MG63 (cell line): ENCODE data around the gene CAMK1. TPM values are rescaled to one million over a fixed set of nuclear protein-coding genes. Genes with fewer than 3 reads are reported as not detected.

ENCODE experiments used
- DNase-seq: peaks from one replicate; pipeline ENCODE4 v3.0.0-alpha.2; 2020
- H3K27me3 ChIP-seq: fragments of 250-450 bp; sonication (Bioruptor Pico); 2 replicates; pipeline ENCODE4 v1.5.1; 2020; ENCODE audit warnings: mild to moderate bottlenecking, moderate library complexity
- H3K36me3 ChIP-seq: fragments of 250-450 bp; sonication (Bioruptor Pico); 2 replicates; pipeline ENCODE4 v1.5.1; 2020; ENCODE audit warnings: mild to moderate bottlenecking, moderate library complexity
- H3K4me3 ChIP-seq: fragments of 250-450 bp; sonication (Bioruptor Pico); 2 replicates; pipeline ENCODE4 v1.5.1; 2020; ENCODE audit warnings: mild to moderate bottlenecking, moderate library complexity
- H3K9me3 ChIP-seq: fragments of 250-450 bp; sonication (Bioruptor Pico); 2 replicates; pipeline ENCODE4 v1.5.1; 2020; ENCODE audit warnings: mild to moderate bottlenecking, moderate library complexity
- total RNA-seq: library from RNA; depleted of rRNA; stranded (reverse); fragments of >200 nt; shearing (Covaris generic); gene quantifications from 2 replicates; pipeline ENCODE4 v1.2.3, GENCODE V29; 2014; ENCODE audit warnings: low replicate concordance

Gene CAMK1
- total RNA-seq, 1 experiment from 2014 or later = 5.0 TPM

DNA sequence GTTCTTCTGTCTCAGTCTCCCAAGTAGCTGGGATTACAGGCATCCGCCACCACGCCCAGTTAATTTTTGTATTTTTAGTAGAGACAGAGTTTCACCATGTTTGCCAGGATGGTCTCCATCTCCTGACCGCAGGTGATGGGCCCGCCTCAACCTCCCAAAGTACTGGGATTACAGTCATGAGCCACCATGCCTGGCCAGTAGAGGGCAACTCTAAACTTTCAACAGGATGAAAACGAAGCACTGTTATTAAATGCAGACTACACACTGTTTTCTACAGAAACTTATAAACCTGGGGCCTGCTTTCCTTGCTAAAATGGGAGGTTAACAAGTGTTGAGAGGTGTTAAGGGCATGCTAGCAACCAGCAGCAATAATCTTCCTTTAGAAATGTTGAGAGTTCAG lies 30.8 kb upstream of the CAMK1 start:
- no peaks in the 10 kb centered on the region for H3K27me3 ChIP-seq
- no peaks in the 10 kb centered on the region for H3K9me3 ChIP-seq
- DNase-seq = no peak
- peaks cover 52% of the 10 kb centered on the region for H3K36me3 ChIP-seq
- H3K4me3 ChIP-seq = no peak overlapping the region

DNA sequence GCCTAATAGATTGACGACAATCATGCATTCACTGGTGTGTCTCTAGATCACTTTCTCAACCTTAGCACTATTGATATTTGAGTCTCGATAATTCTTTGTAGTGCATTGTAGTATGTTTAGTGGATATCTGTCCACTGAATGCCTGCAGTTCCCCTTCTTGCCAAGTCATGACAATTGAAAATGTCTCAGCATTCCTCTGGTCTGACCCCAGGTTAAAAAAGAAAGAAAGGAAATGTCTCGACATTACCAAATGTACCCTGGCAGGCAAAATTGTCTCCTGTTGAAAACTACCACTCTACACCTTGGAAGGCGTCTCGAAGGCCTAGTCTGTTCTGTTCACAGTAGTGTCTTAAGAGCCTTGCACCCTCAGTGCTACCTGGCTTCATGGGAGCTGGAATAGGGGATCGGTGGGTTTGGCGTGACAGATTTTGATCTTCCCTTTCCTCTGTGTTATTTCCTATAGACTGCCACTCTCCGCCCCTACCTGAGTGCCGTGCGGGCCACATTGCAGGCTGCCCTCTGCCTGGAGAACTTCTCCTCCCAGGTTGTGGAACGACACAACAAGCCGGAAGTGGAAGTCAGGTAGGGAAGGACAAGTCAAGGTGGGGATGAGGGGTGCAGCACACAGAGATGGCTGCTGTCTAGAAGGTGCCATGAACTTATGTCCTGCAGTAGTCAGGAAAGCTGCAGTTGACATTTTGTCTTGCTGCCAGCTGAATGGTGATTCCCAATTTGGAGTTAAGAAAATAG lies 27.6 kb upstream of the CAMK1 start:
- peaks cover 32% of the 10 kb centered on the region for H3K36me3 ChIP-seq
- H3K4me3 ChIP-seq = no peak overlapping the region
- DNase-seq = no peak
- H3K9me3 ChIP-seq = no peaks in the 10 kb centered on the region
- H3K27me3 ChIP-seq = no peaks in the 10 kb centered on the region

DNA sequence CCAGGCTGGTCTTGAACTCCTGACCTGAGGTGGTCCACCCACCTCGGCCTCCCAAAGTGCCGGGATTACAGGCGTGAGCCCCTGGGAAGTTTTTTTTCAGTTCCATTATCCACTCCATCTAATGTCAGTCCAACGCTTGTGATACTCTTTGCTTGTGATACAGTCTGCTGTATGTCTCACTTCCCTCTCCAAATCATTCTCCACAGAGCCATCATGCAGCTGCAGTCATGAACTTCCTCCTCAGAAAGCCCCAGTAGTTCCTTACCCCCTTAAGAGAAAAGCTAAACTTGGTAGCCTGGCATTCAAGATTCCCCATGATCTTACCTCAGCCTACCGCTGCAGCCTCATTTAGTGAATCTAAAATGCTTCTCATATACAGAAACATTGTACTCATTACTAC lies 25.5 kb upstream of the CAMK1 start:
- DNase-seq = no peak
- Histone ChIP-seq H3K36me3 (peaks cover 22% of the 10 kb centered on the region), H3K9me3 (no peaks in the 10 kb centered on the region), H3K27me3 (no peaks in the 10 kb centered on the region), H3K4me3 (no peak overlapping the region)

DNA sequence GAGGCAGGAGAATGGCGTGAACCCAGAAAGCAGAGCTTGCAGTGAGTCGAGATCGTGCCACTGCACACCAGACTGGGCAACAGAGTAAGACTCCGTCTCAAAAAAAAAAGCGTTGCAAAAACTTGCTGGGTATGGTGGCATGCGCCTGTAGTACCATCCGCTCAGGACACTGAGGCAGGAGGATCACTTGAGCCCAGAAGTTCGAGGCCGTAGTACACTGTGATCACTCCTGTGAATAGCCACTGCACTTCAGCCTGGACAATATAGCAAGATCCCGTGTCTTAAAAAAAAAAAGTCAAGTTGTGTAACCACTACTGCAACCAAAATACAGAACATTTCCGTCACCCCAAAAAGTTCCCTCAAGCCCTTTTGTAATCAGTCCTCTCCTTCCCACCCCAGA lies 24.7 kb upstream of the CAMK1 start:
- Histone ChIP-seq H3K27me3 (no peaks in the 10 kb centered on the region), H3K9me3 (no peaks in the 10 kb centered on the region), H3K4me3 (no peak overlapping the region), H3K36me3 (peaks cover 15% of the 10 kb centered on the region)
- DNase-seq = no peak

DNA sequence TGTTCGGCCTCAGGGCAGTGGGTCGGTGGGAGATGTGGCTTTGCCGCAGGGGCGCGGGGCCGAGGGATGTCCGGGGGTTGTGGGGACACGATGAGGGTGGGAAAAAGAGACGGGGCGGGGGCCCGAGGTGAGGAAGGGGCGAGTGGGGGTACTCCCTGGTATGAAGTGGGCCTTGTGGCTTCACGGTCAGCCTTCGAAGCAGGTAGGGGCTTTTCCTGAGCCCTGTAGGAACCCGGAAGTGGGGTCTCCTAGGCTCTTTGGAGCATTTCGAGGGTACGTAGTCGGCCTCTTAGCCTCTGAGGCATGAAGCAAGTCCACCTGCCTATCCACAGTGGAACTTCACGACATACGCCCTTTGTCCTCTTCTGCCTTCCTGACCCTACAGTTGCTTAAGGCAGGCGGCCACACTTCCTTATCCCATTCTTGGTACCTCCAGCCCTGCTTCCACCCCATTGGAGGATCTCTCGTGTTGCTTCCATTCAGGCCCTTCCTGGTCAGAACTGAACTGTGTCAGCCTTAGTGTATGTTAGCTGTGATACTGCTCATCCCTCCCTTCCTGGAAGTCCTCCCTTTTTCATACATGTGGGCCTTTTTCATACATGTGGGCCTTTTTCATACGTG lies 23.5 kb upstream of the CAMK1 start:
- H3K27me3 ChIP-seq = no peaks in the 10 kb centered on the region
- DNase-seq = no peak
- peaks cover 14% of the 10 kb centered on the region for H3K36me3 ChIP-seq
- no peaks in the 10 kb centered on the region for H3K9me3 ChIP-seq
- H3K4me3 ChIP-seq = peak overlapping the region; percentile 81

DNA sequence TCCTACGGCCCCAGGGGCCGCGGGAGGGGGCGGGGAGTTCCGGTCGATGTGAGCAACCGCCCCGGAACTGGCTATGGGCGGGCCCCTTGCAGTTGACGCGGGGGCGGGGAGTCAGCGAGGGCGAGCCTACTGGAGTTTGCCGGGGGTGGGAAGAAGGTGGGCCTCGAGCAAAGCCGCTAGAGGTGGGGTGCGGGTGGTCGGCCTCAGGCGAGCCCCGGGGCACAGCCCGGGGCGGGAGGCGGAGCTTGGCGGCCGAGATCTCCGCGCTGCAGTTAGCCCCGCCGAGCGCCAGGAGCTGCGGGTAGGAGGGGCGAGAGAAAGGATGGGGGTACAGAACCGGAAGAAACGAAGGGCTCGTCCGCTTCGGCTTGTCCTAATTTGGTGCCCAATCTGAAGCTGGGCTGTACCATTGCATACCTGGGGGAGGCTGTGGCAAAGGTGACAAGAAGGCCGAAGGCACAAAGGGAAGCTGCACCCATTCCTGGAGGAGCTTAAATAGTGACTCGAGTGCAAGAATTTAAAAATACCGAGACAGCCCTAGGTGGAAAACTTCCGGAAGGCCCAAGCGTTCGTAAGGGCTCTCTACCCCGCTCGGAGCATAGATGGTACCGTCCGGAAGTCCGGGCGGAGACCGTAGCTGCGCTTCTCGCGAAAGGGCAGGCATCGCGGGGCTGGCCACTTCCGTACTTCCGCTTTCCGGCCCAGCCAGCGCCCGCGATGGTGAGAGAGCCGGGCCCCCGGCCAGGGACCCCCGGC lies 22.8 kb upstream of the CAMK1 start, which contains the start of the genes ARPC4 and TADA3:
TSS of gene ARPC4 (plus strand) at position 678 of the 756 bp plus-strand sequence. CDS start at position 718, 40 bp downstream.
TSS of gene TADA3 (minus strand) at position 69 of the 756 bp plus-strand sequence. CDS start 1,007 bp downstream, outside the sequence.
- no peaks in the 10 kb centered on the region for H3K27me3 ChIP-seq
- peak within 1 kb of the TSS; percentile 81 for H3K4me3 ChIP-seq
- H3K9me3 ChIP-seq = no peaks in the 10 kb centered on the region
- DNase-seq = peak; percentile 88
- H3K36me3 ChIP-seq = peaks cover 11% of the 10 kb centered on the region

DNA sequence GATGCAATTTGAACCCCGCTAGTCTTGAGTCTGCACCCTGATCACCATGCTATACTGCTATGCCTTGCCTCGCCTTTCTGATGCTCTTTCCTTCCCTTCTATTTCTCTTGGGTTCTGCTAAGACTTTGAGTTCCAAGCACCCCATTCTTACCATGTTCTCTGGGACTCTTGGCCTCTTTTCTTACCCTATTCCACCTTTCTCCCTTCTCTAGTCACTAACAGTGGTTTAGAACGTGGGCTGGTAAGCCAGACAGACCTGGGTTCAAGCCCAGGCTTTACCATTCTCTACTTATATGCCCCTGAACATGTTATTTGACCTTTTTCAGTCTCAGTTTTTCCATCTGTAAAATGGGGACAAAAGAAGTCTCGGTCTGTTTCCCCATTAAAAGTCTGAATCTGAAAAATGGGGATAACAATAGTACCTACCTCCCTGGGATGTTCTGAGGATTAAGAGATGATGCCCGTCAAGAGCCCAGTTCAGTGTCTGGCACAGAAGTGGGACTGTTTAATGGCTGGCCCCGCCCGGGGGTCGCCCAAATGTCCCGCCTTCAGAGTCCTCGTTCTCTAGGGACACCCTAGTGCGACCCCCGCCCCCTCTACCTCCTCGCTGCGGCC lies 22.1 kb upstream of the CAMK1 start:
- H3K4me3 ChIP-seq = peak overlapping the region; percentile 81
- no peaks in the 10 kb centered on the region for H3K9me3 ChIP-seq
- H3K36me3 ChIP-seq = peaks cover 4% of the 10 kb centered on the region; the same call in 1 of the 2 replicates
- no peaks in the 10 kb centered on the region for H3K27me3 ChIP-seq
- no peak for DNase-seq

DNA sequence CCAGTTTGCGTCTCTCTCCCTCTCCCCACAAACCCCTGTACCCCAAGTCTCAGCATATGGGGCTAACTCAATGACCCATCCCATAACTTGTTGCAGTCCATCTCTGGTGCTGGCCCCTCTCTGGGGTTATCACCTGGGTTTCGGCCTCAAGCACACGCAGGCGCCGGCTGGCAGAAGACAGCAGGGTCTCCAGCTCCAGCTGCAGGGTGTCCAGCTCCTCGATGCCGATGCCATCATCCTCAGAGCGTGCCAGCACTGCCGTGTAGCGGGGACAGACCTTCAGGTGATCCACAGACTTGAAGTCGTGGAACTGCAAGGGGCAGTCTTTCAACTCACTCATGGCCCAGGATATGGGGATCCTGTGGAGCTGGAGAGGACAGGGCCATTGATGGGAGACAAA lies 21.4 kb upstream of the CAMK1 start:
- no peak overlapping the region for H3K4me3 ChIP-seq
- no peaks in the 10 kb centered on the region for H3K27me3 ChIP-seq
- DNase-seq = no peak
- H3K36me3 ChIP-seq = peaks cover 9% of the 10 kb centered on the region
- H3K9me3 ChIP-seq = no peaks in the 10 kb centered on the region

DNA sequence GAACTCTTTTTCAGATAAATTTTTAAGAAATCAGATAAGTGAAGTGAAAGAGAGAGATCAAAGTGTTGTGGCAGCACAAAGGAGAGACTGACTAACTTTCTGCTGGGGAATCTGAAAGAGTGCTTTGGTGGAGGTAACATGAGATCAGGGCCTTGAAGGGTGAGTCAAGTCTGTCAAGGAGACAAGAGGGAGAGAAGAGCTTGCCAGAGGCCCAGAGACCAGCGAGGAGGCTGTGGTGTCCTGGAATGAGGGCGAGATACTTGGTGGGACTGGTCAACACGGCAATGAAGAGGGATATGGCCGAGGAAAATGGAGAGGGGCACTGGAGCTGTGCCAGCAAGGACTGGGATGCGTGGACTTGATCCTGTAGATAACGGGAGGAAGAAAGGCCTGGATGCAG lies 18.0 kb upstream of the CAMK1 start:
- Histone ChIP-seq H3K9me3 (no peaks in the 10 kb centered on the region), H3K36me3 (peaks cover 5% of the 10 kb centered on the region), H3K4me3 (no peak overlapping the region), H3K27me3 (no peaks in the 10 kb centered on the region)
- no peak for DNase-seq

DNA sequence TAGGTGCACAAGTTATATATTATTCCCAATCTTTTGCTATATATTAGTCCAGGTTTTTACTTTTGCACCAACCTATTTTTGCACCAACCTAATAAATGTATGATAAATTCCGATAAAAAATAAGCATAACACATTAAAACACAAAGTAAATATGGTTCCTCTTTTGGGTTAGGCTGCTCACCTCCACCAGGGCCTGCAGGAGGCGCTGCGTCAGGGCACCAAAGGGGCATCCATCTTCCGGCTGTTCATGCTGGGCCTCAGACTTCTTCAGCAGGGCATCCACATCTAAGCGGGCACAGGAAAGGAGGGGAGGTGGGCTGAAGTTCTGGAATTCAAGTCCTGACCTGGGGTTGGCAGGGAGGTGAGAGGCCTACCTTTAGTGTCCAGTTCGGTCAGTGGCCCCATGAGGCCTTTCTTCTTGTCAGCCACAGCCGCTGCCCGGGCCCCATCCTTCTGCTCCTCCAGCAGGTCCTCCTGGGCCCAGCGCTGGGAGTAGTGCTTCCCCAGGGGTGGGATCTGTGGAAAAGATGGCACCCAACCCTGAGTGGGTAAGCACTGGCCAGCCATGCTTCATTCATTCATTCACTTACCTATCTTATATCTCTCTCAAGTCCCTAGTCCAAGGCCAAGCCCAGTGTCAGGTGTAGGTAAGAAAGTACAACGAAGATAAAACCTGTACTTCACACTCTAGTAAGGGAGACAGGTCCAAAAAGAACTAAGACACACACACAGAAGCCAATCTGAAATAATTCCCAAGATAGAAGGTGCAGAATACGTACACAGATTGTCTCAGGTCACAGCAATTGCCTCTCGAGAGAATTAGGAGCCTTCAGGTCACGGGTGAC lies 17.3 kb upstream of the CAMK1 start:
- Histone ChIP-seq H3K36me3 (peaks cover 5% of the 10 kb centered on the region), H3K4me3 (no peak overlapping the region), H3K27me3 (no peaks in the 10 kb centered on the region), H3K9me3 (no peaks in the 10 kb centered on the region)
- no peak for DNase-seq

DNA sequence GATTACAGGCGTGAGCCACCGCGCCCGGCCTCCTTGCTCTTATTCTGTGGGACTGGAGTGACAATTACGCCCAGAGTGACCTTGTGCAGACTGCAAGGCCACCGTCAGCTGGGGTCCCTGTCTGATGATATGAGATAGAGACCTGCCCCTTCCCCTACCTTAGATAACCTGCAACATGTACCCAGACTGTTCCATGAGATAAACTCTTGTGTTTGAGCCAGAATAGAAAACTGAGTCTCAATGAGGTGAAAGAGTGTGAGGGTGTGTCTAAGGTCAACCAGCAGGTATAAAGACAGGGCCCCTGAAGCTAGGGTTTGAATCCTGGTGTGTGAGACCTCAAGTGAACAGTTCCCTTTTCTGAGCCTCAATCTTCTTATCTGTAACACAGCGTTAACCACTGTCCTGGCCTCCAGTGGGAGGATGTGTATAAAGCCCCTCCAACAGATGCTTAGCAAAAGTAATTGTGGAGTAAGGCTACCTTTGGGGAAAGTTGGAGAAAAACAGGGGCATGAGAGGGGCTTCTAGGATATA lies 16.5 kb upstream of the CAMK1 start:
- Histone ChIP-seq H3K9me3 (no peaks in the 10 kb centered on the region), H3K36me3 (peaks cover 5% of the 10 kb centered on the region), H3K27me3 (no peaks in the 10 kb centered on the region), H3K4me3 (no peak overlapping the region)
- DNase-seq = no peak

DNA sequence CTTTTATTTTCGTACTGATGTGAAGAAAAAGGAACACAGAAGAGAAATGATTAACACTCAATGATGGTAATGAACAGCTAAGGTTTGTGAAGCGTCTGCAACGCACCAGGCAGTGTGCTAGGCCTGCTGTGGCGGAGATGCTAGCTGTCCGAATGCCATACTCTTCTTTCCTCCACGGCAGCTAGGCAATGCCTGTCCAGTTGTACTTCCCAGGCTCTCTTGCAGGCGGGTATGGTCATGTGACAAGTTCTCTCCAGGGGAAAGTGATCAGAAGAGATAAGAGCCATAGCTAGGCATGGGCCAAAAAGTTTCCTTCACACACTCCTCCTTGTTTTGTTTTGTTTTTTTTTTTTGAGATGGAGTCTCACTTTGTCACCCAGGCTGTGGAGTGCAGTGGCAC lies 15.9 kb upstream of the CAMK1 start:
- no peaks in the 10 kb centered on the region for H3K9me3 ChIP-seq
- H3K4me3 ChIP-seq = no peak overlapping the region
- H3K27me3 ChIP-seq = no peaks in the 10 kb centered on the region
- H3K36me3 ChIP-seq = peaks cover 5% of the 10 kb centered on the region
- DNase-seq = no peak

DNA sequence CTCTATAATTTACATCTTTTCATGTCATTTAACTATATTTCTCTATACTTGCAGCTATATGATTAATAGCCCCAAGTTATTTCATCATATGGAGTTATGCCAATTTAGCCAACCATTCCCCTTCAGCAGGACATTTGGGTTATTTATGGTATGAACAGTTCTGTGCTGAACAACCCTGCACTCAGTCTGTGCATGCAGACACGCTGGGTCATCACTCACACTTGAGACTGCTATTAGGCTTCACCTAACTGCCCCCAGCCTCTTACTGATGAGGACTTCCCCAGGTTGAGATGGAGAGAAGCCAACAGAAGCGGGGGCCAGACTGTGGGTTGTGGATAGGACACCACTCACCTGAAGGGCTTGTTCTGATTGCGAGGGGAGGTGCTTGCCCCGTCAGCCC lies 15.2 kb upstream of the CAMK1 start:
- peaks cover 5% of the 10 kb centered on the region; the same call in 1 of the 2 replicates for H3K36me3 ChIP-seq
- no peak overlapping the region for H3K4me3 ChIP-seq
- H3K9me3 ChIP-seq = no peaks in the 10 kb centered on the region
- no peaks in the 10 kb centered on the region for H3K27me3 ChIP-seq
- no peak for DNase-seq

DNA sequence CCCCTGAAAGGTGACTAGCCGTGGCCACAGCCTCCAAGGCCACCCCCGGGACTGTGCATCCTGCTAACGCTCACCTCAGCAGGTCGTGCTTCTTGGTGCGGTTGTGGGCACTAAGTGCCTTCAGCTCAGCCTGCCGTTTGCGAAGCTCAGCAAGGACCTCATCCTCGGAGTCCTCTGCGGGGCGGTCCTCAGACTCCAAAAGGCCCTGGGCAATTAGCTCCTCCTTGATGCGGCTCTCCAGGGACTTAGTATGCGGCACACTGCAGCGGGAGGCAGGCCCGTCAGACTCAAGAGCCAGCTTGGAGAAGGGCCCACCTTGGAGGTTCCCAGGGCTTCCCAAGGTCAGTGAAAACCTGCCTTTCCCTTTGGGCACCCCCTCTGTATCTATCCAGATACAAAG lies 14.2 kb upstream of the CAMK1 start:
- DNase-seq = no peak
- peaks cover 5% of the 10 kb centered on the region; the same call in 1 of the 2 replicates for H3K36me3 ChIP-seq
- no peaks in the 10 kb centered on the region for H3K9me3 ChIP-seq
- no peaks in the 10 kb centered on the region for H3K27me3 ChIP-seq
- no peak overlapping the region for H3K4me3 ChIP-seq

DNA sequence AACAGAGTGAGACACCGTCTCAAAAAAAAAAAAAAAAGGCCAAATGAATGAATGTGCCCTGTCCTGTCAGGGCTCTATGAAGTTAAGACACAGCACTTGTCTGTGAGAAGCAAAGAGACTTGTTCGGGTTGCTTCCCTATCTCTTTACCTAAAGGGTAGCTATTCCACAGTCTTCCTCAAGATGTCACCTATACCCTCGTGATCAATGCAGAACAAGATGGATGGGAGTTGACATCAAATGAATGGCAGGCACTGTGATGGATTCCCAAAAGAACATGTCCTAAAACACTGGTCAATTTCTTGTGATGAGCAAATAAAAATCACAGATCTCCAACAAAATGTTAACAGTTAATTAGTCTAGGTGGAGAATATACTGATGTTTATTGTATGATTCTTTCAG lies 13.0 kb upstream of the CAMK1 start:
- H3K9me3 ChIP-seq = no peaks in the 10 kb centered on the region
- H3K27me3 ChIP-seq = no peaks in the 10 kb centered on the region
- no peak for DNase-seq
- peaks cover 5% of the 10 kb centered on the region; the same call in 1 of the 2 replicates for H3K36me3 ChIP-seq
- no peak overlapping the region for H3K4me3 ChIP-seq
